GM13977 (cell line): Measurements from ENCODE around the gene ST6GAL1.
"Not testable (repeated sequence)": the region's sequence is repeated elsewhere in the genome, so short reads cannot be mapped to it uniquely, and the experiment has no call there.

Experiments used
- DNase-seq: peaks from one replicate; pipeline ENCODE4 v3.0.0; 2012; ENCODE audit warnings: low spot score
- CTCF ChIP-seq: IDR thresholded peaks from 2 replicates; pipeline ENCODE4 v1.5.1; 2012; ENCODE audit warnings: mild to moderate bottlenecking, control low read depth; ENCODE audit not compliant: insufficient read depth; ENCODE audit errors: extremely low read depth, missing control alignments
- in situ Hi-C: fragments of 300-500 bp; cut with MboI; formaldehyde crosslinking; loops from one replicate; pipeline ENCODE4 v1.12.0; 2022; ENCODE audit warnings: low sequenced_read_pairs, low pct_unique_long_range_greater_than_20kb, mixed read lengths, inconsistent platforms; ENCODE audit not compliant: unreplicated experiment

Gene ST6GAL1

GRCh38 chr3:186964616-186965015, 34.3 kb downstream of the ST6GAL1 start:
- no peak for TF ChIP-seq CTCF
- no peak for DNase-seq
- in situ Hi-C loops: no loop called here

GRCh38 chr3:186965141-186965879, 35.0 kb downstream of the ST6GAL1 start:
- peak; percentile 56 for DNase-seq
- in situ Hi-C loops: no loop called here
- no peak for TF ChIP-seq CTCF

GRCh38 chr3:186966406-186966805, 36.1 kb downstream of the ST6GAL1 start:
- no peak for TF ChIP-seq CTCF
- no peak for DNase-seq
- in situ Hi-C loops: no loop called here

- in situ Hi-C loops, DNase-seq: not testable (repeated sequence)
Observed at GRCh38 chr3:186967236-186967635, 36.9 kb downstream of the ST6GAL1 start.

- TF ChIP-seq CTCF: no peak
- in situ Hi-C loops: no loop called here
- no peak for DNase-seq
Observed at GRCh38 chr3:186967686-186968085, 37.4 kb downstream of the ST6GAL1 start.

- no peak for TF ChIP-seq CTCF
- in situ Hi-C loops: no loop called here
Observed at GRCh38 chr3:186969607-186970006, 39.3 kb downstream of the ST6GAL1 start.

GRCh38 chr3:186971106-186971505, 40.8 kb downstream of the ST6GAL1 start:
- DNase-seq, in situ Hi-C loops: not testable (repeated sequence)

More at GRCh38 chr3:186969607-186970006, 39.3 kb downstream of the ST6GAL1 start:
- no peak for DNase-seq

- no peak for DNase-seq
- no peak for TF ChIP-seq CTCF
- in situ Hi-C loops: no loop called here
Observed at GRCh38 chr3:186971578-186971977, 41.3 kb downstream of the ST6GAL1 start.
